Thyroid gland (tissue), 4 donors: ENCODE results near the gene ASPSCR1. TPM values are rescaled to one million over a fixed set of nuclear protein-coding genes. Genes with fewer than 3 reads are reported as not detected.

Experiments used
- DNase-seq, 2 donors: peaks; one replicate each; pipeline ENCODE4 v3.0.0-alpha.2; 2019
- H3K27ac ChIP-seq, 3 donors: fragments of 200-600 bp; sonication (generic); 1 replicate in 2 of 3; 2 replicates in 1 of 3; pipeline ENCODE4 v1.5.1; 2016 to 2019; ENCODE audit warnings: mild to moderate bottlenecking in 1 of 3, moderate library complexity in 1 of 3
- H3K27me3 ChIP-seq: fragments of 200-600 bp; sonication (generic); one replicate; pipeline ENCODE4 v1.5.1; 2019
- H3K36me3 ChIP-seq, 2 donors: fragments of 200-600 bp; sonication (generic); one replicate each; pipeline ENCODE4 v1.5.1; 2016 to 2019
- H3K4me1 ChIP-seq, 2 donors: fragments of 200-600 bp; sonication (generic); one replicate each; pipeline ENCODE4 v1.5.1; 2017 to 2019
- H3K4me3 ChIP-seq, 3 donors: fragments of 200-600 bp; sonication (generic); replicated peaks in 1 of 3; 1 replicate in 2 of 3; 2 replicates in 1 of 3; pipeline ENCODE4 v1.5.1; 2016; ENCODE audit warnings: mild to moderate bottlenecking in 1 of 3
- H3K9me3 ChIP-seq: fragments of 200-600 bp; sonication (generic); one replicate; pipeline ENCODE4 v1.5.1; 2017
- CTCF ChIP-seq, 6 experiments: fragments of 200-600 bp in 3 of 6; fragments of 450-650 bp in 3 of 6; sonication (generic) in 3 of 6; IDR thresholded peaks; one replicate each; pipeline ENCODE4 v1.5.1; 2016 to 2019; ENCODE audit warnings: antibody characterized with exemption in 6 of 6, mild to moderate bottlenecking in 2 of 6, inconsistent platforms in 1 of 6, moderate library complexity in 1 of 6
- POLR2A ChIP-seq, 2 donors: fragments of 450-650 bp; IDR thresholded peaks; one replicate each; pipeline ENCODE4 v1.6.1; 2017; ENCODE audit warnings: antibody characterized with exemption in 2 of 2, mild to moderate bottlenecking in 2 of 2, moderate library complexity in 1 of 2
- WGBS, 2 donors: methylation state at CpG; one replicate each; pipeline ENCODE4 v1.1.5; 2017; 5-methylcytosine and 5-hydroxymethylcytosine counted together
- intact Hi-C: fragments of 100-400 bp; cut with DNase I; formaldehyde crosslinking; loops from one replicate; pipeline ENCODE4 v1.15.1; 2023
- total RNA-seq, 4 donors: library from RNA; depleted of rRNA; stranded (reverse); fragments of >200 nt; gene quantifications; one replicate each; pipeline ENCODE4 v1.2.3, GENCODE V29; 2016

Gene ASPSCR1
- total RNA-seq, 4 donors from 2014 or later: 23.2 to 53.6 (median 35.7) TPM

DNA sequence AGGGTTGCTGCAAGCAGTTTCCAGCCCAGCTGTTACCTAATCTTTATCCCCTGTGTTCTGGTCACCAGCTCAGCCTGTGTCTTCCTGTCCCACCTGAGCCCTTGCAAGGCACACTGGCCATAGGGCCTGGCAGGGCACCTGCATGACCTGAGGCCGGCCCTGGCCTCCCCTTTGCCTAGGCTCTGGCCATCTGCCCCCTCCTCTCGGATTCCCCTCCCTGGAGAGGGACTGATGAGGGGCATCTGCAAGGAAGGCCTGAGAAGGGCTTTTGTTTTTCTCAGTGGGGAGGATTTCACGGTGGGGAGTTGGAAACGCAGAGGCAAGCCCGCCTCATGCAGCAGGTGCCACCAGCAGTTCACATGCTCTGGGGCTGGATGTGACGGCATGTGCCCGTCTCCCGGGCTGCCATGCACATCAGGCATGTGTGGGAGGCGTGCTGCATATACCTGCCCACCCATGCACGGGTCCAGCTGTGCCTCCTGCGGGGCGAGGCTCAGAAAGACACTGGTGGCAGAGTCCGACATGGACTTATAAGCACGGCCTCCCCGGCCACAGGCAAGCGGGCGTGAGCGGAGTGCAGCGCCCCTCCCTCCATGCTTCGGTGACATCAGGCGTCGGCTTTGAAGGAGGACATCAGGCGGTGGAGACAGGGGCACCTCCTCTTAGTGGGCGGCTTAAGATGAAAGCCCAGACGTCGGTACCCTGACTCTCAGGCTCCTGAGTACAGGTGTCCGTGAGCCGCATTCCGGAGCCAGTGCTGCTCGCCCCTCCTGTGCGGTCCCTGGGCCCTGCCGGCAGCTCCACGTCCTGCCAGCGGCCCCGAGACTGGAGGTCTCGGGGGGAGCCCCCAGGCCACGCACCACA, 16.5 kb downstream of the ASPSCR1 start:
- 97% methylated on average over 16 to 25 of the region's 37 CpGs for WGBS, 2 donors
- no peak for TF ChIP-seq POLR2A (IDR thresholded peaks at IDR 0.05)
- no peak for TF ChIP-seq CTCF (IDR thresholded peaks at IDR 0.05)
- Histone ChIP-seq H3K4me3 (no peak overlapping the region), H3K36me3 (no peaks in the 10 kb centered on the region), H3K27ac (peak overlapping the region in 1 of 3 donors; percentile 7), H3K27me3 (no peaks in the 10 kb centered on the region), H3K4me1 (peaks cover 39 to 62% of the 10 kb centered on the region in 2 donors), H3K9me3 (no peaks in the 10 kb centered on the region)
- DNase-seq: no peak
- intact Hi-C loops: no loop called here

DNA sequence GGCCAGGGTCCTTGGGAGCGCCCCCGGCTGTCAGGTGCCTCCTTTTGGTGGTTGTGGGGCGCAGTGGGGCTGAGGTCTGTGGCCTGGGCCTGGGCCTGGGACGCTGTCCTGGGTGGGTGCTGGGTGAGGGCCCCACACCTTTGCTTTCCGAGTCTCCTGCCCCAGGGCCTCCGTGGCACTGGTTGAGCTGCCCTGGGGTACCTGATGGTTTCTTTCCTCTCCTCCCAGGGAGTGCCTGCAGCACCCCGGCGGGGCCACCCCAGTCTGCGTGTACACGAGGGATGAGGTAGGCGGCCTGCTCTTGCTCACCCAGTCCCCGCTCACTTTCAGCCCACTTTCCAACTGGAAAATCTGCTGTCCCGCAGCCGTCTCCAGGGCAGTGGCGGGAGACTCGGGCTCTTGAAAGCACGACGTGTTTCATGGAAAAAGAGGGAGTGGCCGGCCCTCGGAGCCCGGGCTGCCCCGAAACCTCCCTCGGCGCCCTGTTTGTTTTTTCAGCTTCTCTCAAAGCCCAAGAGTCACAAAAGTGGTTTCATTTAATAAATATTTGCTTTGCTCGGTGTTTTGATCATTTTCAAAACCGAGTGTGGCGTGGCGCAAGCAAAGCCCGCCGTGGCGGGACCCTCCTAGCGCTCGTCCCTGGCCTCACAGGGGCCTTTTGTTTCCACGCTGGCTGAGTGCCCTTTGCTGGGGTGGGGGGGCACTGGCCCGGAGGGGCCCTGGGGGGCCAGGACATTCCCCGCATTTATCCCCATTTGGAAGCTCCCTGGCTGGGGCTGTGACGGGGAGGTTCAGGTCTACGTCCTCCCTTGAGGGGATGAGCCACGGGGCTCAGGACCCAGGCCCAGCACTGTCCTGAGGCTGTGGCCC, 17.4 kb downstream of the ASPSCR1 start:
- H3K27me3 ChIP-seq: no peaks in the 10 kb centered on the region
- H3K36me3 ChIP-seq: no peaks in the 10 kb centered on the region
- peak; percentile 80 to 82 for DNase-seq
- peaks cover 46 to 70% of the 10 kb centered on the region in 2 donors for H3K4me1 ChIP-seq
- H3K9me3 ChIP-seq: no peaks in the 10 kb centered on the region
- intact Hi-C loops: no loop called here
- WGBS, 2 donors: 35 to 57% methylated on average over 23 to 35 of the region's 39 CpGs
- TF ChIP-seq CTCF (IDR thresholded peaks at IDR 0.05) (no peak), POLR2A (IDR thresholded peaks at IDR 0.05) (no peak)
- no peak overlapping the region for H3K4me3 ChIP-seq
- H3K27ac ChIP-seq: peak overlapping the region in 2 of 3 donors; percentile 15 to 58

- Histone ChIP-seq H3K27me3 (no peaks in the 10 kb centered on the region), H3K4me3 (no peak overlapping the region), H3K36me3 (no peaks in the 10 kb centered on the region), H3K9me3 (no peaks in the 10 kb centered on the region), H3K4me1 (peaks cover 46 to 72% of the 10 kb centered on the region in 2 donors), H3K27ac (peak overlapping the region in 2 of 3 donors; percentile 15 to 58)
- DNase-seq: no peak
- TF ChIP-seq CTCF (IDR thresholded peaks at IDR 0.05): no peak
- TF ChIP-seq POLR2A (IDR thresholded peaks at IDR 0.05): no peak
- WGBS, 2 donors: 94 to 95% methylated on average over 21 to 29 of the region's 29 CpGs
- intact Hi-C loops: no loop called here
Measured at GRCh38 chr17:81995463-81996231, 18.2 kb downstream of the ASPSCR1 start.

DNA sequence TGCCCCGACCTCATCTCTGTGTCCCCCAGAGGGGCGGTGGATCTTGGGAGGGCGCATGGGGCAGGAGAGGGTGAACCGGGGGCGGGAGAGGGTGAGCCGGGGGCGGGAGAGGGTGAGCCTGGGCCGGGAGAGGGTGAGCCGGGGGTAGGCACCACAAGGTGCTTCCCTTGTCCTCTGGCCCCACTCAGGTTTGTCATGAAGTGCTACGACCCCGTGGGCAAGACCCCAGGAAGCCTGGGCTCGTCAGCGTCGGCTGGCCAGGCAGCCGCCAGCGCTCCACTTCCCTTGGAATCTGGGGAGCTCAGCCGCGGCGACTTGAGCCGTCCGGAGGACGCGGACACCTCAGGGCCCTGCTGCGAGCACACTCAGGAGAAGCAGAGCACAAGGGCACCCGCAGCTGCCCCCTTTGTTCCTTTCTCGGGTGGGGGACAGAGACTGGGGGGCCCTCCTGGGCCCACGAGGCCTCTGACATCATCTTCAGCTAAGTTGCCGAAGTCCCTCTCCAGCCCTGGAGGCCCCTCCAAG, 18.9 kb downstream of the ASPSCR1 start:
- intact Hi-C loops: no loop called here
- no peak for TF ChIP-seq CTCF (IDR thresholded peaks at IDR 0.05)
- no peak for TF ChIP-seq POLR2A (IDR thresholded peaks at IDR 0.05)
- no peaks in the 10 kb centered on the region for H3K27me3 ChIP-seq
- WGBS, 2 donors: 92 to 97% methylated on average over 13 to 25 of the region's 28 CpGs
- H3K27ac ChIP-seq: no peak overlapping the region
- no peak for DNase-seq
- H3K4me1 ChIP-seq: peaks cover 42 to 67% of the 10 kb centered on the region in 2 donors
- H3K36me3 ChIP-seq: no peaks in the 10 kb centered on the region
- no peak overlapping the region for H3K4me3 ChIP-seq
- no peaks in the 10 kb centered on the region for H3K9me3 ChIP-seq
